Neural cell (in vitro differentiated cells): ENCODE results near the gene NTRK2. TPM values are rescaled to one million over a fixed set of nuclear protein-coding genes. Genes with fewer than 3 reads are reported as not detected.

Experiments used
- H2AFZ ChIP-seq: fragments of 200-600, 300-800 bp; sonication (generic), shearing (Covaris generic); 2 replicates; pipeline ENCODE4 v1.6.0; 2014; ENCODE audit warnings: low read depth, mild to moderate bottlenecking, antibody characterized with exemption, low read length, moderate library complexity
- H3F3A ChIP-seq: fragments of 200-600 bp; shearing (Covaris generic); 2 replicates; pipeline ENCODE4 v1.6.1; 2016; ENCODE audit warnings: mild to moderate bottlenecking, moderate library complexity, mixed read lengths, antibody characterized with exemption, low read length; ENCODE audit not compliant: insufficient read depth, poor library complexity, severe bottlenecking
- H3K27ac ChIP-seq: fragments of 200-600, 300-800 bp; sonication (generic), shearing (Covaris generic); 2 replicates; pipeline ENCODE4 v1.5.1; 2014; ENCODE audit warnings: mild to moderate bottlenecking, low read length, moderate library complexity
- H3K27me3 ChIP-seq: fragments of 300-800, 200-600 bp; sonication (generic), shearing (Covaris generic); 2 replicates; pipeline ENCODE4 v1.6.0; 2014; ENCODE audit warnings: mild to moderate bottlenecking, low read depth, low read length, moderate library complexity; ENCODE audit not compliant: insufficient read depth
- H3K36me3 ChIP-seq: fragments of 300-800, 200-600 bp; sonication (generic), shearing (Covaris generic); 2 replicates; pipeline ENCODE4 v1.5.1; 2014; ENCODE audit warnings: mild to moderate bottlenecking, antibody characterized with exemption, low read length, moderate library complexity; ENCODE audit not compliant: insufficient read depth
- H3K4me2 ChIP-seq: fragments of 300-800, 200-600 bp; sonication (generic), shearing (Covaris generic); 2 replicates; pipeline ENCODE4 v1.6.0; 2014; ENCODE audit warnings: mild to moderate bottlenecking, low read length
- H3K4me3 ChIP-seq: fragments of 300-800, 200-600 bp; sonication (generic), shearing (Covaris generic); 2 replicates; pipeline ENCODE4 v1.5.1; 2014; ENCODE audit warnings: mild to moderate bottlenecking, low read length, moderate library complexity
- H3K79me2 ChIP-seq: fragments of 200-600 bp; shearing (Covaris generic); replicated peaks from 2 replicates; pipeline ENCODE4 v1.6.0; 2014; ENCODE audit warnings: mild to moderate bottlenecking, low read length, moderate library complexity; ENCODE audit not compliant: insufficient read depth
- H3K9ac ChIP-seq: fragments of 300-800, 200-600 bp; sonication (generic), shearing (Covaris generic); 2 replicates; pipeline ENCODE4 v1.6.1; 2016; ENCODE audit warnings: mild to moderate bottlenecking, low read length, mixed read lengths
- H3K9me2 ChIP-seq: fragments of 200-600 bp; shearing (Covaris generic); 2 replicates; pipeline ENCODE4 v1.6.1; 2016; ENCODE audit warnings: mild to moderate bottlenecking, low read length, mixed read lengths; ENCODE audit not compliant: insufficient read depth
- H3K9me3 ChIP-seq: fragments of 200-600, 300-800 bp; sonication (generic), shearing (Covaris generic); 2 replicates; pipeline ENCODE4 v1.6.1; 2016; ENCODE audit warnings: mild to moderate bottlenecking, mixed run types, low read length, moderate library complexity, mixed read lengths
- H4K20me1 ChIP-seq: fragments of 200-600 bp; shearing (Covaris generic); 2 replicates; pipeline ENCODE4 v1.6.1; 2016; ENCODE audit warnings: mild to moderate bottlenecking, mixed run types; ENCODE audit not compliant: insufficient read depth
- CTCF ChIP-seq: fragments of 450-650 bp; IDR thresholded peaks from 2 replicates; pipeline ENCODE4 v1.5.1; 2014; ENCODE audit warnings: antibody characterized with exemption, mild to moderate bottlenecking, moderate library complexity; ENCODE audit not compliant: poor library complexity, severe bottlenecking
- EP300 ChIP-seq: fragments of 450-650 bp; conservative IDR thresholded peaks from 2 replicates; pipeline ENCODE4 v1.6.1; 2014; ENCODE audit warnings: antibody characterized with exemption, mild to moderate bottlenecking, moderate library complexity; ENCODE audit not compliant: poor library complexity, severe bottlenecking
- EZH2 ChIP-seq: fragments of 200-600, 300-800 bp; shearing (Covaris generic), sonication (generic); IDR thresholded peaks from 2 replicates; pipeline ENCODE4 v1.6.1; 2014; ENCODE audit warnings: antibody characterized with exemption, low read length, borderline replicate concordance, mild to moderate bottlenecking; ENCODE audit not compliant: insufficient read depth, poor library complexity, severe bottlenecking
- MXI1 ChIP-seq: fragments of 450-650 bp; conservative IDR thresholded peaks from 2 replicates; pipeline ENCODE4 v1.6.1; 2014; ENCODE audit warnings: antibody characterized with exemption, mild to moderate bottlenecking; ENCODE audit not compliant: poor library complexity, severe bottlenecking
- POLR2AphosphoS5 ChIP-seq: IDR thresholded peaks from 2 replicates; pipeline ENCODE4 v1.6.1; 2012
- RAD21 ChIP-seq: fragments of 450-650 bp; conservative IDR thresholded peaks from 2 replicates; pipeline ENCODE4 v1.6.1; 2014; ENCODE audit warnings: antibody characterized with exemption, mild to moderate bottlenecking, moderate library complexity
- REST ChIP-seq: IDR thresholded peaks from 2 replicates; pipeline ENCODE4 v1.6.1; 2012; ENCODE audit warnings: borderline replicate concordance
- SMC3 ChIP-seq: fragments of 450-650 bp; conservative IDR thresholded peaks from 2 replicates; pipeline ENCODE4 v1.6.1; 2014; ENCODE audit warnings: antibody characterized with exemption, mild to moderate bottlenecking, moderate library complexity; ENCODE audit not compliant: poor library complexity
- TAF1 ChIP-seq: IDR thresholded peaks from 2 replicates; pipeline ENCODE4 v1.6.1; 2012; ENCODE audit warnings: low read depth
- polyA plus RNA-seq: library from polyadenylated mRNA; depleted of rRNA; stranded (reverse); fragments of >200 nt; gene quantifications from 2 replicates; pipeline ENCODE4 v1.2.3, GENCODE V29; 2014

NTRK2 gene
- polyA plus RNA-seq, 1 donor from 2014 or later = 14.2 TPM

GRCh38 chr9:85021686-85022085 lies 352.2 kb downstream of the NTRK2 start:
- no peak overlapping the region for H3K4me2 ChIP-seq
- no peak overlapping the region for H3K27ac ChIP-seq
- no peaks in the 10 kb centered on the region for H3F3A ChIP-seq
- H3K9me3 ChIP-seq = no peaks in the 10 kb centered on the region
- no peak overlapping the region for H3K4me3 ChIP-seq
- no peak overlapping the region for H2AFZ ChIP-seq
- no peaks in the 10 kb centered on the region for H3K9me2 ChIP-seq
- H3K9ac ChIP-seq = no peak overlapping the region
- no peaks in the 10 kb centered on the region for H3K27me3 ChIP-seq
- no peaks in the 10 kb centered on the region for H4K20me1 ChIP-seq
- TF ChIP-seq MXI1 (no peak), RAD21 (no peak), TAF1 (no peak), REST (no peak), SMC3 (no peak), EZH2 (no peak), CTCF (no peak), EP300 (no peak), POLR2AphosphoS5 (no peak)
- H3K79me2 ChIP-seq = no peaks in the 10 kb centered on the region
- H3K36me3 ChIP-seq = no peaks in the 10 kb centered on the region

GRCh38 chr9:85024374-85024773 lies 354.8 kb downstream of the NTRK2 start:
- H3K27me3 ChIP-seq = no peaks in the 10 kb centered on the region
- TF ChIP-seq MXI1 (no peak), EP300 (no peak), RAD21 (no peak), EZH2 (no peak), REST (no peak), SMC3 (no peak), TAF1 (no peak), CTCF (no peak), POLR2AphosphoS5 (no peak)
- no peak overlapping the region for H2AFZ ChIP-seq
- H3F3A ChIP-seq = no peaks in the 10 kb centered on the region
- H3K27ac ChIP-seq = no peak overlapping the region
- H3K4me3 ChIP-seq = no peak overlapping the region
- H4K20me1 ChIP-seq = no peaks in the 10 kb centered on the region
- H3K9me2 ChIP-seq = no peaks in the 10 kb centered on the region
- H3K9ac ChIP-seq = no peak overlapping the region
- no peak overlapping the region for H3K4me2 ChIP-seq
- H3K36me3 ChIP-seq = no peaks in the 10 kb centered on the region
- H3K79me2 ChIP-seq = no peaks in the 10 kb centered on the region
- H3K9me3 ChIP-seq = no peaks in the 10 kb centered on the region
